ENCODE results near the gene ANO9. TPM values are rescaled to one million over a fixed set of nuclear protein-coding genes. Genes with fewer than 3 reads are reported as not detected.

The ANO9 gene
- total and polyA plus RNA-seq, 9 donors: 0.12 to 11.4 (median 0.77) TPM

GRCh38 chr11:387193-387793 lies 54.5 kb downstream of the ANO9 start:
- TF ChIP-seq EP300 (IDR thresholded peaks at IDR 0.05) (no peak), CTCF (IDR thresholded peaks at IDR 0.05) (no peak), POLR2A (IDR thresholded peaks at IDR 0.05) (no peak)
- no peaks in the 10 kb centered on the region for H3K36me3 ChIP-seq
- DNase-seq: no peak
- intact Hi-C loops (cut with DNase I): no loop called here
- no peak overlapping the region for H3K27ac ChIP-seq
- WGBS, 3 donors: 68 to 76% (median 73%) methylated on average over 4 of the region's 4 CpGs
- peaks cover 0 to 5% of the 10 kb centered on the region in 2 donors for H3K9me3 ChIP-seq
- no peaks in the 10 kb centered on the region for H3K4me1 ChIP-seq (ENCODE audit: insufficient read depth)
- no peaks in the 10 kb centered on the region for H3K27me3 ChIP-seq
- no peak overlapping the region for H3K4me3 ChIP-seq

- H3K27me3 ChIP-seq: no peaks in the 10 kb centered on the region
- no peaks in the 10 kb centered on the region for H3K36me3 ChIP-seq
- intact Hi-C loops (cut with DNase I): no loop called here
- peaks cover 0 to 5% of the 10 kb centered on the region in 2 donors for H3K9me3 ChIP-seq
- 86 to 90% (median 87%) methylated on average over 6 of the region's 6 CpGs for WGBS, 3 donors
- no peak for TF ChIP-seq EP300 (IDR thresholded peaks at IDR 0.05)
- no peak for TF ChIP-seq POLR2A (IDR thresholded peaks at IDR 0.05)
- no peak for TF ChIP-seq CTCF (IDR thresholded peaks at IDR 0.05)
- no peaks in the 10 kb centered on the region for H3K4me1 ChIP-seq (ENCODE audit: insufficient read depth)
- no peak for DNase-seq
- no peak overlapping the region for H3K27ac ChIP-seq
- H3K4me3 ChIP-seq: no peak overlapping the region
Observed at GRCh38 chr11:386483-386882, 55.3 kb downstream of the ANO9 start.

- Histone ChIP-seq H3K9me3 (peaks cover 0 to 5% of the 10 kb centered on the region in 2 donors), H3K27ac (no peak overlapping the region), H3K4me3 (no peak overlapping the region), H3K27me3 (no peaks in the 10 kb centered on the region), H3K36me3 (no peaks in the 10 kb centered on the region), H3K4me1 (ENCODE audit: insufficient read depth) (no peaks in the 10 kb centered on the region)
- DNase-seq: no peak
- WGBS, 3 donors: 91 to 97% (median 92%) methylated on average over 14 to 18 of the region's 19 CpGs
- intact Hi-C loops (cut with DNase I): no loop called here
- no peak for TF ChIP-seq EP300 (IDR thresholded peaks at IDR 0.05)
- TF ChIP-seq CTCF (IDR thresholded peaks at IDR 0.05): no peak
- TF ChIP-seq POLR2A (IDR thresholded peaks at IDR 0.05): no peak
Observed at GRCh38 chr11:385594-386351, 56.0 kb downstream of the ANO9 start.

- TF ChIP-seq CTCF (IDR thresholded peaks at IDR 0.05): no peak
- TF ChIP-seq EP300 (IDR thresholded peaks at IDR 0.05): no peak
- TF ChIP-seq POLR2A (IDR thresholded peaks at IDR 0.05): no peak
- Histone ChIP-seq H3K27me3 (no peaks in the 10 kb centered on the region), H3K9me3 (peaks cover 0 to 5% of the 10 kb centered on the region in 2 donors), H3K27ac (no peak overlapping the region), H3K4me1 (ENCODE audit: insufficient read depth) (no peaks in the 10 kb centered on the region), H3K4me3 (no peak overlapping the region), H3K36me3 (no peaks in the 10 kb centered on the region)
- 85 to 92% (median 89%) methylated on average over 13 to 16 of the region's 16 CpGs for WGBS, 3 donors
- intact Hi-C loops (cut with DNase I): no loop called here
- DNase-seq: no peak
Observed at GRCh38 chr11:384511-384910, 57.3 kb downstream of the ANO9 start.
